ENCODE measurements around the gene TNFRSF1A. TPM values are rescaled to one million over a fixed set of nuclear protein-coding genes. Genes with fewer than 3 reads are reported as not detected.

TNFRSF1A gene
- total and polyA plus RNA-seq, 2 of the 13 experiments (the other 11 are each of a cell fraction or from before 2014, with no cell fraction given): 41.5 to 61.2 TPM

GRCh38 chr12:6321905-6322304 is 20.0 kb downstream of the TNFRSF1A start (continued):
- TF ChIP-seq FOSL2 (CRISPR knock-in tag; IDR thresholded peaks at IDR 0.05): 0 out of 2 replicates have a peak, but pooled peaks have one; percentile 31
- no peak for TF ChIP-seq ZSCAN9 (CRISPR knock-in tag; IDR thresholded peaks at IDR 0.05; ENCODE audit: borderline replicate concordance)
- TF ChIP-seq YY1 (IDR thresholded peaks at IDR 0.05; ENCODE audit: insufficient read depth, insufficient replicate concordance, low read depth, low read length): no peak
- TF ChIP-seq SRY (CRISPR knock-in tag; IDR thresholded peaks at IDR 0.05): no peak
- no peak for TF ChIP-seq HCFC1 (IDR thresholded peaks at IDR 0.05; ENCODE audit: low read depth, low read length)
- peak; percentile 41; the same call in 1 of the 2 replicates for TF ChIP-seq CEBPG (CRISPR knock-in tag; IDR thresholded peaks at IDR 0.05)

- DNase-seq (ENCODE audit: low spot score) (no peak), ATAC-seq (no peak), FAIRE-seq (no peak)
- H3K4me2 ChIP-seq (ENCODE audit: low read depth, low read length): no peak overlapping the region
- WGBS (ENCODE audit: low lambda C conversion rate): 94% methylated on average over 4 of the region's 4 CpGs
- no peak overlapping the region for H3K27ac ChIP-seq (ENCODE audit: extremely low read length, insufficient read depth, low read length)
- H3K9me3 ChIP-seq (ENCODE audit: low read length): no peaks in the 10 kb centered on the region
- in situ Hi-C loops (cut with HindIII; ENCODE audit: extremely low pct_ligation_motif_present, low pct_unique_long_range_greater_than_20kb): no loop called here
- ChIA-PET POLR2A (interaction anchor here (0.9 to 4.4 kb wide), 4 partner anchors 9 to 64 kb away, joined by 3 to 62 read pairs (median 6); partner anchors contain the start of genes LTBR and PLEKHG6), CTCF (ENCODE audit: low intra/inter-chr PET ratio, low total read pairs) (no interaction called here)
- no peak overlapping the region for H3K9ac ChIP-seq (ENCODE audit: insufficient read depth, low read depth, low read length)
- no peaks in the 10 kb centered on the region for H4K20me1 ChIP-seq (ENCODE audit: insufficient read depth, low read length)
- TSS peak; percentile 19 for BruUV-seq (replicated peaks)
- intact Hi-C loops (cut with micrococcal nuclease; ENCODE audit: unreplicated experiment): no loop called here
- H3K79me2 ChIP-seq (ENCODE audit: insufficient read depth, low read length): no peaks in the 10 kb centered on the region
- TF ChIP-seq SUZ12 (IDR thresholded peaks at IDR 0.05; ENCODE audit: low read depth, low read length) (no peak), KDM4B (CRISPR knock-in tag; IDR thresholded peaks at IDR 0.05) (no peak), ZNF350 (CRISPR knock-in tag; IDR thresholded peaks at IDR 0.05; ENCODE audit: borderline replicate concordance, low read depth) (no peak), ZNF644 (CRISPR knock-in tag; IDR thresholded peaks at IDR 0.05; ENCODE audit: low read depth) (no peak), TRIM22 (IDR thresholded peaks at IDR 0.05) (no peak), RFXAP (CRISPR knock-in tag; IDR thresholded peaks at IDR 0.05; ENCODE audit: borderline replicate concordance) (no peak), ZHX2 (IDR thresholded peaks at IDR 0.05; ENCODE audit: low read depth) (no peak), ZHX2 (CRISPR knock-in tag; IDR thresholded peaks at IDR 0.05; ENCODE audit: borderline replicate concordance) (no peak), FOXA3 (CRISPR knock-in tag; IDR thresholded peaks at IDR 0.05) (no peak)
- H3K4me3 ChIP-seq (replicated peaks in 1 of 3; ENCODE audit: insufficient read depth in 1 of 3, low read depth in 2 of 3, low read length in 3 of 3): no peak overlapping the region
- peaks cover 4 to 47% of the 10 kb centered on the region in 2 experiments; a peak in 3 of 5 replicates for H3K36me3 ChIP-seq (replicated peaks in 1 of 2; ENCODE audit: control insufficient read depth in 1 of 2, insufficient read depth in 2 of 2, low read length in 2 of 2)
- H3K4me1 ChIP-seq (ENCODE audit: insufficient read depth, low read length): peaks cover 31% of the 10 kb centered on the region
- no peaks in the 10 kb centered on the region for H3K27me3 ChIP-seq (ENCODE audit: control insufficient read depth in 1 of 2, insufficient read depth in 2 of 2, low read length in 2 of 2)
- no peak overlapping the region for H2AFZ ChIP-seq (ENCODE audit: low read length)
Measured at GRCh38 chr12:6319446-6319845, 22.4 kb downstream of the TNFRSF1A start.
